Smooth muscle cell of the umbilical artery (primary cell): ENCODE measurements around the gene ZNF763. TPM values are rescaled to one million over a fixed set of nuclear protein-coding genes. Genes with fewer than 3 reads are reported as not detected.

Source experiments
- total RNA-seq: library from RNA; depleted of rRNA; stranded (reverse); fragments of >200 nt; gene quantifications from 2 replicates; pipeline ENCODE4 v1.2.3, GENCODE V29; 2014

Gene ZNF763
- 1.2 and 2.7 TPM in 2 replicates for total RNA-seq

GRCh38 chr19:11964858-11965645 is at the start of gene ZNF763:
TSS of gene ZNF763 (plus strand) at chr19:11965040. CDS start at chr19:11965209, 169 bp downstream.

GRCh38 chr19:11924886-11925650 is 39.8 kb upstream of the ZNF763 start, which contains the start of gene ZNF700:
TSS of gene ZNF700 (plus strand) at chr19:11925107. CDS start at chr19:11925211, 104 bp downstream.

Other genes with a start within 250 kb of the ZNF763 start
- gene ZNF823, start 226.1 kb upstream of the ZNF763 start, total RNA-seq, result 5.6 and 6.4 TPM in 2 replicates
- gene ZNF441, start 198.0 kb upstream of the ZNF763 start, total RNA-seq, result 8.1 and 14.0 TPM in 2 replicates
- gene ZNF491, start 166.5 kb upstream of the ZNF763 start, total RNA-seq, result 4.4 and 5.3 TPM in 2 replicates
- 9.8 and 11.9 TPM in 2 replicates for gene ZNF440, start 150.8 kb upstream of the ZNF763 start, total RNA-seq
- gene ZNF439, start 116.3 kb upstream of the ZNF763 start, total RNA-seq, result 8.9 and 11.0 TPM in 2 replicates
- 19.3 and 20.1 TPM in 2 replicates for gene ZNF69, start 77.3 kb upstream of the ZNF763 start, total RNA-seq
- gene ZNF700, start 39.9 kb upstream of the ZNF763 start, total RNA-seq, result 9.2 and 11.9 TPM in 2 replicates
- 4.2 and 5.0 TPM in 2 replicates for gene ZNF433, start 70.6 kb downstream of the ZNF763 start, total RNA-seq
- 0.18 TPM in 1 of 2 replicates, not detected in the other for gene ZNF878, start 87.9 kb downstream of the ZNF763 start, total RNA-seq
- gene ZNF844, start 99.7 kb downstream of the ZNF763 start, total RNA-seq, result 6.7 and 8.0 TPM in 2 replicates
- 5.6 and 5.9 TPM in 2 replicates for gene ZNF20, start 175.3 kb downstream of the ZNF763 start, total RNA-seq
- 14.5 and 14.6 TPM in 2 replicates for gene ZNF625, start 191.7 kb downstream of the ZNF763 start, total RNA-seq
- gene ZNF136, start 198.1 kb downstream of the ZNF763 start, total RNA-seq, result 7.1 and 8.9 TPM in 2 replicates